GM13977 (cell line): Measurements from ENCODE around the gene MAP9.

ENCODE experiments used
- DNase-seq: peaks from one replicate; pipeline ENCODE4 v3.0.0; 2012; ENCODE audit warnings: low spot score
- in situ Hi-C: fragments of 300-500 bp; cut with MboI; formaldehyde crosslinking; loops from one replicate; pipeline ENCODE4 v1.12.0; 2022; ENCODE audit warnings: low sequenced_read_pairs, low pct_unique_long_range_greater_than_20kb, mixed read lengths, inconsistent platforms; ENCODE audit not compliant: unreplicated experiment
- TF ChIP-seq, protein P1 (sequence below): IDR thresholded peaks from 2 replicates; pipeline ENCODE4 v1.5.1; 2012; ENCODE audit warnings: mild to moderate bottlenecking, control low read depth; ENCODE audit not compliant: insufficient read depth; ENCODE audit errors: extremely low read depth, missing control alignments

MAP9 gene

GRCh38 chr4:155371432-155372043, 5.2 kb downstream of the MAP9 start:
- DNase-seq = no peak
- TF ChIP-seq, protein P1, sequence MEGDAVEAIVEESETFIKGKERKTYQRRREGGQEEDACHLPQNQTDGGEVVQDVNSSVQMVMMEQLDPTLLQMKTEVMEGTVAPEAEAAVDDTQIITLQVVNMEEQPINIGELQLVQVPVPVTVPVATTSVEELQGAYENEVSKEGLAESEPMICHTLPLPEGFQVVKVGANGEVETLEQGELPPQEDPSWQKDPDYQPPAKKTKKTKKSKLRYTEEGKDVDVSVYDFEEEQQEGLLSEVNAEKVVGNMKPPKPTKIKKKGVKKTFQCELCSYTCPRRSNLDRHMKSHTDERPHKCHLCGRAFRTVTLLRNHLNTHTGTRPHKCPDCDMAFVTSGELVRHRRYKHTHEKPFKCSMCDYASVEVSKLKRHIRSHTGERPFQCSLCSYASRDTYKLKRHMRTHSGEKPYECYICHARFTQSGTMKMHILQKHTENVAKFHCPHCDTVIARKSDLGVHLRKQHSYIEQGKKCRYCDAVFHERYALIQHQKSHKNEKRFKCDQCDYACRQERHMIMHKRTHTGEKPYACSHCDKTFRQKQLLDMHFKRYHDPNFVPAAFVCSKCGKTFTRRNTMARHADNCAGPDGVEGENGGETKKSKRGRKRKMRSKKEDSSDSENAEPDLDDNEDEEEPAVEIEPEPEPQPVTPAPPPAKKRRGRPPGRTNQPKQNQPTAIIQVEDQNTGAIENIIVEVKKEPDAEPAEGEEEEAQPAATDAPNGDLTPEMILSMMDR = peak; percentile 41
- in situ Hi-C loops = loop anchor here (10.0 to 25.0 kb wide), 2 partner anchors 384 to 817 kb away; partner anchors contain the start of gene PLRG1

- TF ChIP-seq, protein P1 = no peak
- no peak for DNase-seq
- in situ Hi-C loops = loop anchor here (25.0 kb wide), 1 partner anchor 380 kb away; no protein-coding TSS in a partner anchor
Observed at GRCh38 chr4:155367608-155368007, 9.2 kb downstream of the MAP9 start.

DNA sequence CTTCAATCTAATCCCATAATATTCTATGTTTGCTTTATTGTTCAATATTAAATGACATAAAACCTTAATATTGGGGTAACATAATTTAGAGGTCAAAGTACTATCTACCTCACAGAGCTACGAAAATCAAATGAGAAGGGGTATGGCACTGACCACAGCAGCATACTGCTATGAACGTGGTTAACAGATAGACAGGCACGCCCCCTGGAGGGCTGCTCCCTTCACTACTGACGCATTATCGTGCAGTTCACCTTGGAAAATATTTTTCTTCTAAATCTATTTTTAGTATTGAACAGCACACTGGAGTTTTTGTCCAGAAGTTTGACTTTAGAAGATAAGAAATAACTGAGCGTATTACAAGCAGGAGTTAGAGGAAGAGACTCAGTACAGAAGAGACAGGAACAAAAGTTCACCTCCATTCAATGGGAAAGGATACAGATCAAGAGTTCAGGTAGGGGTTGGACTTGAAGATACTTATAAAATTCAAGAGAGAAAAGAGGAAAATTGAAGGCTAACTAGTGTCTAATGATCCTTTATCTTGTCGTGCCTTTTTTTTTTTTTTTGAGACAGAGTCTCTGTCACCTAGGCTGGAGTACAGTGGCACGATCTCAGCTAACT, 22.7 kb downstream of the MAP9 start:
- in situ Hi-C loops = loop anchor here (25.0 kb wide), 1 partner anchor 367 kb away; no protein-coding TSS in a partner anchor
- no peak for DNase-seq
- TF ChIP-seq, protein P1 = peak; percentile 75

GRCh38 chr4:155342142-155342541, 34.6 kb downstream of the MAP9 start:
- in situ Hi-C loops = no loop called here
- no peak for DNase-seq
- TF ChIP-seq, protein P1 = no peak

- DNase-seq = no peak
- TF ChIP-seq, protein P1 = no peak
- in situ Hi-C loops = no loop called here
Observed at GRCh38 chr4:155339999-155340398, 36.8 kb downstream of the MAP9 start.

- TF ChIP-seq, protein P1 = no peak
- in situ Hi-C loops = no loop called here
- DNase-seq = no peak
Observed at GRCh38 chr4:155339588-155339987, 37.2 kb downstream of the MAP9 start.
